ENCODE data around the gene GRM8. TPM values are rescaled to one million over a fixed set of nuclear protein-coding genes. Genes with fewer than 3 reads are reported as not detected.

Gene GRM8
- total and polyA plus RNA-seq, 10 of the 15 experiments (the other 5 are each of a cell fraction or from before 2014, with no cell fraction given): 0.33 to 7.1 (median 0.45) TPM; not detected in 2

- no TSS peak for BruUV-seq (replicated peaks)
- H3K79me2 ChIP-seq (ENCODE audit: control insufficient read depth, insufficient read depth, low read length): no peaks in the 10 kb centered on the region
Observed at GRCh38 chr7:126799541-126799940, 453.2 kb downstream of the GRM8 start.

More at GRCh38 chr7:126799541-126799940, 453.2 kb downstream of the GRM8 start:
- Histone ChIP-seq H3K27me3 (replicated peaks in 1 of 2; ENCODE audit: control insufficient read depth in 2 of 2, insufficient read depth in 2 of 2, low read length in 1 of 2) (no peaks in the 10 kb centered on the region), H3K27ac (ENCODE audit: control insufficient read depth, insufficient read depth) (no peak overlapping the region), H3K4me1 (ENCODE audit: control insufficient read depth, insufficient read depth, low read length) (no peaks in the 10 kb centered on the region), H3K4me3 (no peak overlapping the region), H3K9me3 (replicated peaks; ENCODE audit: control insufficient read depth, insufficient read depth, low read length) (no peaks in the 10 kb centered on the region; the same call in 2 of the 3 replicates), H4K20me1 (ENCODE audit: control insufficient read depth, insufficient read depth) (no peaks in the 10 kb centered on the region), H3K36me3 (ENCODE audit: control insufficient read depth in 2 of 2, insufficient read depth in 2 of 2, low read length in 1 of 2) (no peaks in the 10 kb centered on the region), H3K9ac (ENCODE audit: control insufficient read depth, insufficient read depth, low read length) (no peak overlapping the region), H3K4me2 (ENCODE audit: control insufficient read depth, insufficient read depth) (no peak overlapping the region), H2AFZ (ENCODE audit: control insufficient read depth, low read depth, low read length) (no peak overlapping the region)
- WGBS (ENCODE audit: insufficient coverage, insufficient replicate concordance, low lambda C conversion rate, missing lambda C conversion rate): 100% methylated on average over 1 of the region's 1 CpG
- DNase-seq (ENCODE audit: low read depth, low spot score) (no peak), ATAC-seq (no peak), FAIRE-seq (no peak)
- TF ChIP-seq ATF2 (IDR thresholded peaks at IDR 0.05; ENCODE audit: low read length) (no peak), SREBF1 (IDR thresholded peaks at IDR 0.05; ENCODE audit: low read length) (no peak), ZBTB33 (IDR thresholded peaks at IDR 0.05) (no peak), IRF4 (IDR thresholded peaks at IDR 0.05; ENCODE audit: low read depth, low read length) (no peak), RBBP5 (conservative IDR thresholded peaks at IDR 0.05) (no peak), ZNF592 (IDR thresholded peaks at IDR 0.05) (no peak), CEBPZ (IDR thresholded peaks at IDR 0.05; ENCODE audit: low read depth, low read length) (no peak), FOXK2 (IDR thresholded peaks at IDR 0.05) (no peak), NFYB (IDR thresholded peaks at IDR 0.05; ENCODE audit: insufficient read depth, low read depth, low read length) (no peak)
- CTCF ChIA-PET: interaction anchor here (1.1 to 6.3 kb wide), 5 partner anchors 9 to 225 kb away, joined by 3 to 50 read pairs (median 3); no protein-coding TSS in a partner anchor
- intact Hi-C loops (cut with micrococcal nuclease; ENCODE audit: unreplicated experiment) (no loop called here), in situ Hi-C loops (cut with MboI) (no loop called here)
- POLR2A ChIA-PET: no interaction called here
- RAD21 ChIA-PET (ENCODE audit: unreplicated experiment): interaction anchor here (1.6 to 2.7 kb wide), 3 partner anchors 98 to 101 kb away, joined by 4 to 8 read pairs (median 4); no protein-coding TSS in a partner anchor
- SMC1A ChIA-PET (ENCODE audit: uncharacterized antibody, unreplicated experiment): interaction anchor here (0.7 to 3.4 kb wide), 7 partner anchors 80 to 241 kb away, joined by 3 to 11 read pairs (median 3); no protein-coding TSS in a partner anchor

All from GM12878 (cell line).